ENCODE results near the gene LEKR1.
A peak's percentile ranks its signal among the peaks of the same experiment; 100 is the strongest.

The LEKR1 gene

GRCh38 chr3:156825795-156826143 lies 384 bp upstream of the LEKR1 start:
- ATAC-seq = peak; percentile 76; the same call in 2 of the 3 replicates

GRCh38 chr3:156826896-156827882 lies 1.0 kb downstream of the LEKR1 start:
- ATAC-seq = no peak
- TF ChIP-seq CSDC2 (CRISPR knock-in tag; IDR thresholded peaks at IDR 0.05) = no peak
- 0 out of 2 replicates have a peak, but pooled peaks have one; percentile 12 for TF ChIP-seq ZNF8 (CRISPR knock-in tag; IDR thresholded peaks at IDR 0.05)
- no peak for TF ChIP-seq CREB5 (CRISPR knock-in tag; IDR thresholded peaks at IDR 0.05; ENCODE audit: low read depth)

More at GRCh38 chr3:156825795-156826143, 384 bp upstream of the LEKR1 start:
- peak; percentile 78 for TF ChIP-seq CSRNP3 (CRISPR knock-in tag; IDR thresholded peaks at IDR 0.05)
- TF ChIP-seq TCF4 (CRISPR knock-in tag; IDR thresholded peaks at IDR 0.05; ENCODE audit: borderline replicate concordance) = 0 out of 2 replicates have a peak, but pooled peaks have one; percentile 25
- TF ChIP-seq SNAI2 (CRISPR knock-in tag; IDR thresholded peaks at IDR 0.05) = no peak
- TF ChIP-seq CSDC2 (CRISPR knock-in tag; IDR thresholded peaks at IDR 0.05) = peak; percentile 64; the same call in 1 of the 2 replicates
- no peak for TF ChIP-seq RARB (CRISPR knock-in tag; IDR thresholded peaks at IDR 0.05)
- TF ChIP-seq GLIS3 (CRISPR knock-in tag; IDR thresholded peaks at IDR 0.05) = peak; percentile 77
- TF ChIP-seq TSHZ2 (CRISPR knock-in tag; IDR thresholded peaks at IDR 0.05) = no peak
- 0 out of 2 replicates have a peak, but pooled peaks have one; percentile 50 for TF ChIP-seq CREB5 (CRISPR knock-in tag; IDR thresholded peaks at IDR 0.05; ENCODE audit: low read depth)

- TF ChIP-seq CSRNP3 (CRISPR knock-in tag; IDR thresholded peaks at IDR 0.05) = no peak
- TF ChIP-seq RARB (CRISPR knock-in tag; IDR thresholded peaks at IDR 0.05) = no peak
- TF ChIP-seq PATZ1 (CRISPR knock-in tag; IDR thresholded peaks at IDR 0.05; ENCODE audit: borderline replicate concordance) = no peak
- no peak for TF ChIP-seq TSHZ2 (CRISPR knock-in tag; IDR thresholded peaks at IDR 0.05)
- no peak for ATAC-seq
Measured at GRCh38 chr3:156831006-156831405, 4.9 kb downstream of the LEKR1 start.
